Measurements from ENCODE around the gene PPM1D.

PPM1D gene

DNA sequence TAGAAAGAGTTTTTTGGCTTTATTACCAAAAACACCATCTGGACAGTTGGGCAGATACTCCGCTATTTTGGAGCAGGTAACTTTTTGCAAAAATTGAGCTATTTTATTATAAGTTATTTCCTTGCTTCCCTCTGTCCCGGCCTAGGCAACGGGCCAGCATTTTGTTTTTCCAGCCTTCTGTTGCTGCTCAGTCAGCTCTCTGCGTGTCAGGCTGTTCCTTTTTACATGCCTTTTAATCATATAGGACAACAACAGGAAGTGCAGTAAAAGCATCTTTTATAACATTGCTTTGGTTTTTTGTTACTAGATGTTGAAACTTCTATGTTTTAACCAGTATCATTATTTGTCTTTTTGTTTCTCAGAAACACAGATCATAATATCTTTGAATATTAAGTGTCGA lies 30.4 kb downstream of the PPM1D start:
- Histone ChIP-seq H3K36me3 (ENCODE audit: low read length) (peaks cover 2% of the 10 kb centered on the region; the same call in 1 of the 2 replicates), H3K79me2 (ENCODE audit: insufficient read depth, low read length) (peaks cover 18% of the 10 kb centered on the region; the same call in 1 of the 2 replicates), H3K4me2 (ENCODE audit: low read depth, low read length, poor library complexity, severe bottlenecking) (no peak overlapping the region), H3K4me3 (ENCODE audit: insufficient read depth, low read length, poor library complexity, severe bottlenecking) (no peak overlapping the region), H4K20me1 (ENCODE audit: low read depth, low read length) (no peaks in the 10 kb centered on the region), H3K9me2 (replicated peaks; ENCODE audit: insufficient read depth, low read length) (no peaks in the 10 kb centered on the region), H3K9ac (ENCODE audit: low read length) (no peak overlapping the region), H3F3A (ENCODE audit: insufficient read depth) (0 out of 2 replicates have a peak, but pooled peaks cover 2% of the 10 kb centered on the region), H3K27ac (ENCODE audit: low read depth, low read length) (no peak overlapping the region), H3K9me3 (ENCODE audit: insufficient read depth, low read length) (no peaks in the 10 kb centered on the region), H2AFZ (ENCODE audit: low read depth, low read length, severe bottlenecking) (no peak overlapping the region), H3K27me3 (ENCODE audit: low read length) (no peaks in the 10 kb centered on the region)
- TF ChIP-seq, protein P1, sequence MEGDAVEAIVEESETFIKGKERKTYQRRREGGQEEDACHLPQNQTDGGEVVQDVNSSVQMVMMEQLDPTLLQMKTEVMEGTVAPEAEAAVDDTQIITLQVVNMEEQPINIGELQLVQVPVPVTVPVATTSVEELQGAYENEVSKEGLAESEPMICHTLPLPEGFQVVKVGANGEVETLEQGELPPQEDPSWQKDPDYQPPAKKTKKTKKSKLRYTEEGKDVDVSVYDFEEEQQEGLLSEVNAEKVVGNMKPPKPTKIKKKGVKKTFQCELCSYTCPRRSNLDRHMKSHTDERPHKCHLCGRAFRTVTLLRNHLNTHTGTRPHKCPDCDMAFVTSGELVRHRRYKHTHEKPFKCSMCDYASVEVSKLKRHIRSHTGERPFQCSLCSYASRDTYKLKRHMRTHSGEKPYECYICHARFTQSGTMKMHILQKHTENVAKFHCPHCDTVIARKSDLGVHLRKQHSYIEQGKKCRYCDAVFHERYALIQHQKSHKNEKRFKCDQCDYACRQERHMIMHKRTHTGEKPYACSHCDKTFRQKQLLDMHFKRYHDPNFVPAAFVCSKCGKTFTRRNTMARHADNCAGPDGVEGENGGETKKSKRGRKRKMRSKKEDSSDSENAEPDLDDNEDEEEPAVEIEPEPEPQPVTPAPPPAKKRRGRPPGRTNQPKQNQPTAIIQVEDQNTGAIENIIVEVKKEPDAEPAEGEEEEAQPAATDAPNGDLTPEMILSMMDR (IDR thresholded peaks at IDR 0.05; ENCODE audit: insufficient read depth, low read length, poor library complexity, severe bottlenecking): no peak
- TF ChIP-seq EZH2phosphoT487 (conservative IDR thresholded peaks at IDR 0.05; ENCODE audit: low read length): no peak

DNA sequence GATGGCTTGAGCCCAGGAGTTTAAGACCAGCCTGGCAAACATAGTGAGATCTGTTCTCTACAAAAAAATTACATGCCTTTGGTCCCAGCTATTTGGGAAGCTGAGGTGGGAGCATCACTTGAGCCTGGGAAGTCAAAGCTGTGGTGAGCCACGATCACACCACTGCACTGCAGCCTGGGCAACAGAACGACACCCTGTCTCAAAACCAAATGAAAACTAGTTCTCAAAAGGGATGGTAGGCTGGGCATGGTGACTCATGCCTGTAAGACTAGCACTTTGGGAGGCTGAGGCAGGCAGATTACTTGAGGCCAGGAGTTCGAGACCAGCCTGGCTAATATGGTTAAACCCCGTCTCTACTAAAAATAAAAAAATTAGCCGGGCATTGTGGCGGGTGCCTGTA lies 31.1 kb downstream of the PPM1D start:
- H3K4me2 ChIP-seq (ENCODE audit: low read depth, low read length, poor library complexity, severe bottlenecking): no peak overlapping the region
- H3K27ac ChIP-seq (ENCODE audit: low read depth, low read length): no peak overlapping the region
- no peaks in the 10 kb centered on the region for H3K27me3 ChIP-seq (ENCODE audit: low read length)
- H3K36me3 ChIP-seq (ENCODE audit: low read length): no peaks in the 10 kb centered on the region; the same call in 1 of the 2 replicates
- H3K9me2 ChIP-seq (replicated peaks; ENCODE audit: insufficient read depth, low read length): no peaks in the 10 kb centered on the region
- H3K9me3 ChIP-seq (ENCODE audit: insufficient read depth, low read length): no peaks in the 10 kb centered on the region
- H3F3A ChIP-seq (ENCODE audit: insufficient read depth): 0 out of 2 replicates have a peak, but pooled peaks cover 2% of the 10 kb centered on the region
- H3K79me2 ChIP-seq (ENCODE audit: insufficient read depth, low read length): peaks cover 13% of the 10 kb centered on the region; the same call in 1 of the 2 replicates
- no peak overlapping the region for H3K9ac ChIP-seq (ENCODE audit: low read length)
- H4K20me1 ChIP-seq (ENCODE audit: low read depth, low read length): no peaks in the 10 kb centered on the region
- H2AFZ ChIP-seq (ENCODE audit: low read depth, low read length, severe bottlenecking): no peak overlapping the region
- H3K4me3 ChIP-seq (ENCODE audit: insufficient read depth, low read length, poor library complexity, severe bottlenecking): no peak overlapping the region
- no peak for TF ChIP-seq EZH2phosphoT487 (conservative IDR thresholded peaks at IDR 0.05; ENCODE audit: low read length)
- TF ChIP-seq, protein P1 (IDR thresholded peaks at IDR 0.05; ENCODE audit: insufficient read depth, low read length, poor library complexity, severe bottlenecking): no peak

GRCh38 chr17:60637683-60638082 lies 37.7 kb downstream of the PPM1D start:
- no peaks in the 10 kb centered on the region for H3K36me3 ChIP-seq (ENCODE audit: low read length)
- no peak overlapping the region for H3K4me3 ChIP-seq (ENCODE audit: insufficient read depth, low read length, poor library complexity, severe bottlenecking)
- no peak overlapping the region for H3K27ac ChIP-seq (ENCODE audit: low read depth, low read length)
- H3F3A ChIP-seq (ENCODE audit: insufficient read depth): peaks cover 13% of the 10 kb centered on the region; the same call in 1 of the 2 replicates
- H3K79me2 ChIP-seq (ENCODE audit: insufficient read depth, low read length): peaks cover 8% of the 10 kb centered on the region; the same call in 1 of the 2 replicates
- no peak overlapping the region for H2AFZ ChIP-seq (ENCODE audit: low read depth, low read length, severe bottlenecking)
- no peak overlapping the region for H3K4me2 ChIP-seq (ENCODE audit: low read depth, low read length, poor library complexity, severe bottlenecking)
- no peak overlapping the region for H3K9ac ChIP-seq (ENCODE audit: low read length)
- no peaks in the 10 kb centered on the region for H3K27me3 ChIP-seq (ENCODE audit: low read length)
- TF ChIP-seq EZH2phosphoT487 (conservative IDR thresholded peaks at IDR 0.05; ENCODE audit: low read length): no peak
- TF ChIP-seq, protein P1 (IDR thresholded peaks at IDR 0.05; ENCODE audit: insufficient read depth, low read length, poor library complexity, severe bottlenecking): no peak
- H3K9me3 ChIP-seq (ENCODE audit: insufficient read depth, low read length): no peaks in the 10 kb centered on the region
- no peaks in the 10 kb centered on the region for H4K20me1 ChIP-seq (ENCODE audit: low read depth, low read length)
- no peaks in the 10 kb centered on the region for H3K9me2 ChIP-seq (replicated peaks; ENCODE audit: insufficient read depth, low read length)
